NCI-H2171 (cell line): ENCODE results near the gene LY6G6D.

Experiments
- DNase-seq: peaks from one replicate; lab custom pipeline; 2025; lab: John Stamatoyannopoulos, UW

LY6G6D gene

GRCh38 chr6:31765910-31766794, 51.0 kb downstream of the LY6G6D start:
- DNase-seq, result no peak

GRCh38 chr6:31767096-31767645, 52.0 kb downstream of the LY6G6D start:
- DNase-seq, result no peak
